ENCODE data around the gene MNAT1. TPM values are rescaled to one million over a fixed set of nuclear protein-coding genes. Genes with fewer than 3 reads are reported as not detected.

The MNAT1 gene
- polyA plus RNA-seq, 3 donors: 4.1 to 5.8 (median 4.5) TPM

DNA sequence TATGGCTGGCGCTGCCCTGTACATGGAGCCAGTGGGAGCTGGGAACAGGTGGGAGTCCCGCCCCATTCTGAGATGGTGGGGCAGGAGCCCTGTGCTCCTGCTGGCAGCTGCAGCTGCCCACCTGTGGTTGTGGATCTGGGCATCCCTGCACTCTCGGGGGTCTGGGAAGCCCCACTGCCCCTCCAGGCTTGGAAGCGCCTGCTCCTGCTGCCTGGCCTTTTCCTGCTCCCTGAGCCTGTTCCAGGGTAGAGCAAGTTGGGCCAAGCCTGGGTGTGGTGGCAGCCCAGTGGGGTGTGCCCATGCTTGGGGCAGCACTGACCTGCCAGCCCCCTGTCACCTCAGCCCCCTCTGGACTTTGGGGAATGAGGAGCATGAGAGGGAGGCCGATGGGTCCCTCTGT lies 104.0 kb downstream of the MNAT1 start:
- H4K20me1 ChIP-seq (ENCODE audit: insufficient read depth, low read length): no peaks in the 10 kb centered on the region
- Mint-ChIP-seq H3K9me3 (peaks cover 6 to 27% (median 24%) of the 10 kb centered on the region in 7 donors), H3K4me1 (no peaks in the 10 kb centered on the region), H3K27ac (no peak overlapping the region), H3K36me3 (peaks cover 9 to 41% of the 10 kb centered on the region in 2 donors), H3K4me3 (no peak overlapping the region), H3K27me3 (ENCODE audit: low read depth in 3 of 3) (no peaks in the 10 kb centered on the region)
- peaks cover 0 to 13% of the 10 kb centered on the region in 2 donors for H3K9me3 ChIP-seq (replicated peaks in 1 of 2; ENCODE audit: control insufficient read depth in 1 of 2, insufficient read depth in 1 of 2, low read length in 2 of 2)
- peaks cover 2 to 13% of the 10 kb centered on the region in 2 donors for H3K36me3 ChIP-seq (replicated peaks in 1 of 2; ENCODE audit: control insufficient read depth in 1 of 2, insufficient read depth in 2 of 2, low read length in 2 of 2)
- WGBS (ENCODE audit: insufficient coverage): 100% methylated on average over 4 of the region's 5 CpGs
- no peak for DNase-seq
- no peaks in the 10 kb centered on the region for H3K27me3 ChIP-seq (ENCODE audit: control insufficient read depth in 2 of 2, insufficient read depth in 2 of 2, low read length in 2 of 2)
- intact Hi-C loops (cut with micrococcal nuclease): no loop called here
- H3K4me1 ChIP-seq (ENCODE audit: control insufficient read depth in 1 of 2, insufficient read depth in 2 of 2, low read length in 2 of 2): no peaks in the 10 kb centered on the region
- TF ChIP-seq, protein P1, sequence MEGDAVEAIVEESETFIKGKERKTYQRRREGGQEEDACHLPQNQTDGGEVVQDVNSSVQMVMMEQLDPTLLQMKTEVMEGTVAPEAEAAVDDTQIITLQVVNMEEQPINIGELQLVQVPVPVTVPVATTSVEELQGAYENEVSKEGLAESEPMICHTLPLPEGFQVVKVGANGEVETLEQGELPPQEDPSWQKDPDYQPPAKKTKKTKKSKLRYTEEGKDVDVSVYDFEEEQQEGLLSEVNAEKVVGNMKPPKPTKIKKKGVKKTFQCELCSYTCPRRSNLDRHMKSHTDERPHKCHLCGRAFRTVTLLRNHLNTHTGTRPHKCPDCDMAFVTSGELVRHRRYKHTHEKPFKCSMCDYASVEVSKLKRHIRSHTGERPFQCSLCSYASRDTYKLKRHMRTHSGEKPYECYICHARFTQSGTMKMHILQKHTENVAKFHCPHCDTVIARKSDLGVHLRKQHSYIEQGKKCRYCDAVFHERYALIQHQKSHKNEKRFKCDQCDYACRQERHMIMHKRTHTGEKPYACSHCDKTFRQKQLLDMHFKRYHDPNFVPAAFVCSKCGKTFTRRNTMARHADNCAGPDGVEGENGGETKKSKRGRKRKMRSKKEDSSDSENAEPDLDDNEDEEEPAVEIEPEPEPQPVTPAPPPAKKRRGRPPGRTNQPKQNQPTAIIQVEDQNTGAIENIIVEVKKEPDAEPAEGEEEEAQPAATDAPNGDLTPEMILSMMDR (IDR thresholded peaks at IDR 0.05): no peak
- H3K4me3 ChIP-seq (replicated peaks in 1 of 3; ENCODE audit: low read depth in 2 of 3, low read length in 3 of 3): no peak overlapping the region
- no peak overlapping the region for H2AFZ ChIP-seq (ENCODE audit: insufficient read depth, low read depth, low read length, poor library complexity, severe bottlenecking)
- no peak overlapping the region for H3K9ac ChIP-seq (ENCODE audit: insufficient read depth, low read length, poor library complexity, severe bottlenecking)
- no peak overlapping the region for H3K27ac ChIP-seq (ENCODE audit: low read depth in 1 of 2, low read length in 2 of 2)
- H3K79me2 ChIP-seq (ENCODE audit: insufficient read depth, low read length): no peaks in the 10 kb centered on the region
- no peak overlapping the region for H3K4me2 ChIP-seq (replicated peaks; ENCODE audit: extremely low read depth, low read length, poor library complexity, severe bottlenecking)

DNA sequence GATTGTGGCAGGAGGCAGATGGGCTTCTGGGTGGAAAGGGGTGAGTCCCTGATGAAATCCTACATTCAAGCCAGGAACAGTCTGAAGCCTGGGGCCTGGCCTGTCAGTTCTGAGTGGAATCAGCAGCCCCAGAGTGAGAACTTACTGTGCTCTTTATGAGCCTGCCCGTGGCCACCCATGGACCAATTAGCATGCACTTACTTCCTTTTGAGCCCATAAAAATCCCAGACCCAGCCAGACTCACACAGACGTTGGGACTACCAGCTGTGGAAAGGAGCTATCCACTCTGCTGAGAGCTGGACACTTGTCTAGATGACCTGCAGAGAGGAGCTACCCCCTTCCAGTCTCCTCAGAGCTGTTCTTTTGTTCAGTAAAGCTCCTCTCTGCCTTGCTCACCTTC lies 104.5 kb downstream of the MNAT1 start:
- no peak for DNase-seq

More for the DNA sequence above, 104.5 kb downstream of the MNAT1 start:
- H3K27me3 Mint-ChIP-seq (ENCODE audit: low read depth in 3 of 3): no peaks in the 10 kb centered on the region
- Histone ChIP-seq H4K20me1 (ENCODE audit: insufficient read depth, low read length) (no peaks in the 10 kb centered on the region), H3K4me1 (ENCODE audit: control insufficient read depth in 1 of 2, insufficient read depth in 2 of 2, low read length in 2 of 2) (no peaks in the 10 kb centered on the region), H3K79me2 (ENCODE audit: insufficient read depth, low read length) (no peaks in the 10 kb centered on the region), H3K36me3 (replicated peaks in 1 of 2; ENCODE audit: control insufficient read depth in 1 of 2, insufficient read depth in 2 of 2, low read length in 2 of 2) (peaks cover 2 to 13% of the 10 kb centered on the region in 2 donors), H2AFZ (ENCODE audit: insufficient read depth, low read depth, low read length, poor library complexity, severe bottlenecking) (no peak overlapping the region), H3K27me3 (ENCODE audit: control insufficient read depth in 2 of 2, insufficient read depth in 2 of 2, low read length in 2 of 2) (no peaks in the 10 kb centered on the region), H3K9ac (ENCODE audit: insufficient read depth, low read length, poor library complexity, severe bottlenecking) (no peak overlapping the region), H3K27ac (ENCODE audit: low read depth in 1 of 2, low read length in 2 of 2) (no peak overlapping the region), H3K9me3 (replicated peaks in 1 of 2; ENCODE audit: control insufficient read depth in 1 of 2, insufficient read depth in 1 of 2, low read length in 2 of 2) (peaks cover 0 to 13% of the 10 kb centered on the region in 2 donors), H3K4me2 (replicated peaks; ENCODE audit: extremely low read depth, low read length, poor library complexity, severe bottlenecking) (no peak overlapping the region), H3K4me3 (replicated peaks in 1 of 3; ENCODE audit: low read depth in 2 of 3, low read length in 3 of 3) (no peak overlapping the region)
- 86% methylated on average over 2 of the region's 2 CpGs for WGBS (ENCODE audit: insufficient coverage)
- TF ChIP-seq, protein P1 (IDR thresholded peaks at IDR 0.05): no peak
- no peaks in the 10 kb centered on the region for H3K4me1 Mint-ChIP-seq
- intact Hi-C loops (cut with micrococcal nuclease): no loop called here
- peaks cover 7 to 43% of the 10 kb centered on the region in 2 donors for H3K36me3 Mint-ChIP-seq
- peaks cover 6 to 25% (median 19%) of the 10 kb centered on the region in 7 donors for H3K9me3 Mint-ChIP-seq
- H3K27ac Mint-ChIP-seq: no peak overlapping the region
- no peak overlapping the region for H3K4me3 Mint-ChIP-seq

Measured in CD14-positive monocyte (primary cell).